Esophagus (tissue), 2 donors: Measurements from ENCODE around the gene S100A12. TPM values are rescaled to one million over a fixed set of nuclear protein-coding genes. Genes with fewer than 3 reads are reported as not detected.
A peak's percentile ranks its signal among the peaks of the same experiment; 100 is the strongest.

Source experiments
- H3K27ac ChIP-seq, 2 donors: one replicate each; pipeline ENCODE4 v1.5.1; 2013; ENCODE audit warnings: low read depth in 2 of 2, mild to moderate bottlenecking in 2 of 2, inconsistent platforms in 1 of 2, low read length in 1 of 2, moderate library complexity in 1 of 2
- H3K27me3 ChIP-seq, 2 donors: one replicate each; pipeline ENCODE4 v1.6.1; 2013; ENCODE audit warnings: low read length in 2 of 2, control low read depth in 1 of 2, mild to moderate bottlenecking in 1 of 2; ENCODE audit not compliant: insufficient read depth in 2 of 2, control insufficient read depth in 1 of 2
- H3K36me3 ChIP-seq, 2 donors: one replicate each; pipeline ENCODE4 v1.6.1; 2013; ENCODE audit warnings: low read length in 1 of 2; ENCODE audit not compliant: control insufficient read depth in 2 of 2, insufficient read depth in 2 of 2
- H3K4me1 ChIP-seq, 2 donors: one replicate each; pipeline ENCODE4 v1.6.1; 2013; ENCODE audit warnings: low read length in 1 of 2; ENCODE audit not compliant: control insufficient read depth in 2 of 2, insufficient read depth in 2 of 2
- H3K4me3 ChIP-seq, 2 donors: one replicate each; pipeline ENCODE4 v1.5.1; 2013; ENCODE audit warnings: low read length in 2 of 2, mild to moderate bottlenecking in 2 of 2, low read depth in 1 of 2, moderate library complexity in 1 of 2
- H3K9me3 ChIP-seq, 2 donors: one replicate each; pipeline ENCODE4 v1.6.1; 2013; ENCODE audit warnings: mild to moderate bottlenecking in 2 of 2, low read depth in 1 of 2, low read length in 1 of 2, moderate library complexity in 1 of 2; ENCODE audit not compliant: control insufficient read depth in 2 of 2, insufficient read depth in 1 of 2
- whole genome bisulfite sequencing, 2 donors: extraction: QIAGEN DNeasy Blood & Tissue Kit; methylation state at CpG; one replicate each; pipeline ENCODE4 v1.1.7; 2013; 5-methylcytosine and 5-hydroxymethylcytosine counted together
- polyA plus RNA-seq, 2 donors: library from polyadenylated mRNA; stranded (reverse); fragments of 200-250 nt; gene quantifications; one replicate each; pipeline ENCODE4 v1.2.3, GENCODE V29; 2013
- donor health status: healthy with polysubstance abuse.
- donor health status: Bipolar disorder and iron deficiency.

Gene S100A12
- polyA plus RNA-seq, 2 donors: 67.2 to 222 TPM

- H3K27ac ChIP-seq: no peak overlapping the region
- H3K27me3 ChIP-seq: no peaks in the 10 kb centered on the region
- H3K36me3 ChIP-seq: no peaks in the 10 kb centered on the region
- peaks cover 0 to 20% of the 10 kb centered on the region in 2 donors for H3K4me1 ChIP-seq
- H3K9me3 ChIP-seq: peaks cover 0 to 2% of the 10 kb centered on the region in 2 donors
- WGBS, 2 donors: 81 to 82% methylated on average over 19 of the region's 19 CpGs
- H3K4me3 ChIP-seq: no peak overlapping the region
Observed at GRCh38 chr1:153397051-153397923, 21.9 kb upstream of the S100A12 start.

- Histone ChIP-seq H3K27ac (no peak overlapping the region), H3K36me3 (no peaks in the 10 kb centered on the region), H3K4me3 (no peak overlapping the region), H3K9me3 (peaks cover 0 to 2% of the 10 kb centered on the region in 2 donors), H3K27me3 (no peaks in the 10 kb centered on the region), H3K4me1 (peaks cover 0 to 23% of the 10 kb centered on the region in 2 donors)
- WGBS, 2 donors: 81 to 84% methylated on average over 6 of the region's 6 CpGs
Observed at GRCh38 chr1:153396461-153396860, 21.0 kb upstream of the S100A12 start.

- Histone ChIP-seq H3K9me3 (peaks cover 0 to 2% of the 10 kb centered on the region in 2 donors), H3K27me3 (no peaks in the 10 kb centered on the region), H3K4me1 (peaks cover 0 to 23% of the 10 kb centered on the region in 2 donors), H3K36me3 (no peaks in the 10 kb centered on the region), H3K4me3 (no peak overlapping the region), H3K27ac (no peak overlapping the region)
- WGBS, 2 donors: 83% methylated on average over 6 of the region's 6 CpGs
Observed at GRCh38 chr1:153395776-153396175, 20.4 kb upstream of the S100A12 start.

GRCh38 chr1:153395136-153395685 is 19.8 kb upstream of the S100A12 start:
- peaks cover 0 to 25% of the 10 kb centered on the region in 2 donors for H3K4me1 ChIP-seq
- H3K9me3 ChIP-seq: peaks cover 0 to 2% of the 10 kb centered on the region in 2 donors
- H3K27ac ChIP-seq: peak overlapping the region; percentile 32 to 89
- no peaks in the 10 kb centered on the region for H3K36me3 ChIP-seq
- 50 to 56% methylated on average over 7 of the region's 7 CpGs for WGBS, 2 donors
- H3K4me3 ChIP-seq: no peak overlapping the region
- H3K27me3 ChIP-seq: no peaks in the 10 kb centered on the region

GRCh38 chr1:153394391-153394790 is 19.0 kb upstream of the S100A12 start:
- Histone ChIP-seq H3K9me3 (peaks cover 0 to 2% of the 10 kb centered on the region in 2 donors), H3K4me3 (no peak overlapping the region), H3K27me3 (no peaks in the 10 kb centered on the region), H3K36me3 (no peaks in the 10 kb centered on the region), H3K4me1 (peaks cover 0 to 25% of the 10 kb centered on the region in 2 donors), H3K27ac (peak overlapping the region; percentile 32 to 89)
- WGBS, 2 donors: 79% methylated on average over 5 of the region's 5 CpGs

- Histone ChIP-seq H3K36me3 (no peaks in the 10 kb centered on the region), H3K27me3 (no peaks in the 10 kb centered on the region), H3K9me3 (peaks cover 0 to 2% of the 10 kb centered on the region in 2 donors), H3K27ac (peak overlapping the region; percentile 72 to 89), H3K4me3 (no peak overlapping the region), H3K4me1 (peaks cover 0 to 25% of the 10 kb centered on the region in 2 donors)
- 69 to 76% methylated on average over 6 of the region's 6 CpGs for WGBS, 2 donors
Observed at GRCh38 chr1:153393926-153394325, 18.5 kb upstream of the S100A12 start.

- Histone ChIP-seq H3K9me3 (peaks cover 0 to 2% of the 10 kb centered on the region in 2 donors), H3K27me3 (no peaks in the 10 kb centered on the region), H3K27ac (peak overlapping the region; percentile 65 to 90), H3K4me1 (peaks cover 0 to 25% of the 10 kb centered on the region in 2 donors), H3K36me3 (no peaks in the 10 kb centered on the region), H3K4me3 (peak overlapping the region; percentile 5 to 18)
- 57 to 63% methylated on average over 3 of the region's 3 CpGs for WGBS, 2 donors
Observed at GRCh38 chr1:153392822-153393221, 17.4 kb upstream of the S100A12 start.

GRCh38 chr1:153392258-153392657 is 16.8 kb upstream of the S100A12 start:
- Histone ChIP-seq H3K27ac (peak overlapping the region; percentile 63 to 90), H3K4me1 (peaks cover 0 to 25% of the 10 kb centered on the region in 2 donors)
- 47 to 48% methylated on average over 3 of the region's 3 CpGs for WGBS, 2 donors

GRCh38 chr1:153390938-153391710 is 15.7 kb upstream of the S100A12 start, which contains the start of gene S100A8:
TSS of gene S100A8 (minus strand) at chr1:153391073. CDS start at chr1:153390535, 538 bp downstream.
- 48 to 55% methylated on average over 7 of the region's 7 CpGs for WGBS, 2 donors
- Histone ChIP-seq H3K9me3 (no peaks in the 10 kb centered on the region), H3K4me1 (peaks cover 0 to 28% of the 10 kb centered on the region in 2 donors), H3K4me3 (peak within 1 kb of the TSS; percentile 53 to 64), H3K36me3 (no peaks in the 10 kb centered on the region), H3K27ac (peak within 1 kb of the TSS; percentile 89 to 95), H3K27me3 (no peaks in the 10 kb centered on the region)

More at GRCh38 chr1:153392258-153392657, 16.8 kb upstream of the S100A12 start:
- Histone ChIP-seq H3K27me3 (no peaks in the 10 kb centered on the region), H3K4me3 (peak overlapping the region; percentile 5 to 18), H3K36me3 (no peaks in the 10 kb centered on the region), H3K9me3 (peaks cover 0 to 2% of the 10 kb centered on the region in 2 donors)
